Astrocyte (in vitro differentiated cells and primary cell): ENCODE measurements around the gene PDE3B.

Source experiments
- EZH2 ChIP-seq: IDR thresholded peaks from 2 replicates; pipeline ENCODE4 v1.6.1; 2012; ENCODE audit warnings: mild to moderate bottlenecking, low read length, inconsistent platforms; ENCODE audit not compliant: insufficient read depth
- TF ChIP-seq, protein P1 (sequence below): IDR thresholded peaks from 2 replicates; pipeline ENCODE4 v1.5.1; 2011; ENCODE audit warnings: low read depth, mild to moderate bottlenecking, inconsistent platforms, low read length, moderate library complexity; ENCODE audit not compliant: insufficient read depth

DNA sequence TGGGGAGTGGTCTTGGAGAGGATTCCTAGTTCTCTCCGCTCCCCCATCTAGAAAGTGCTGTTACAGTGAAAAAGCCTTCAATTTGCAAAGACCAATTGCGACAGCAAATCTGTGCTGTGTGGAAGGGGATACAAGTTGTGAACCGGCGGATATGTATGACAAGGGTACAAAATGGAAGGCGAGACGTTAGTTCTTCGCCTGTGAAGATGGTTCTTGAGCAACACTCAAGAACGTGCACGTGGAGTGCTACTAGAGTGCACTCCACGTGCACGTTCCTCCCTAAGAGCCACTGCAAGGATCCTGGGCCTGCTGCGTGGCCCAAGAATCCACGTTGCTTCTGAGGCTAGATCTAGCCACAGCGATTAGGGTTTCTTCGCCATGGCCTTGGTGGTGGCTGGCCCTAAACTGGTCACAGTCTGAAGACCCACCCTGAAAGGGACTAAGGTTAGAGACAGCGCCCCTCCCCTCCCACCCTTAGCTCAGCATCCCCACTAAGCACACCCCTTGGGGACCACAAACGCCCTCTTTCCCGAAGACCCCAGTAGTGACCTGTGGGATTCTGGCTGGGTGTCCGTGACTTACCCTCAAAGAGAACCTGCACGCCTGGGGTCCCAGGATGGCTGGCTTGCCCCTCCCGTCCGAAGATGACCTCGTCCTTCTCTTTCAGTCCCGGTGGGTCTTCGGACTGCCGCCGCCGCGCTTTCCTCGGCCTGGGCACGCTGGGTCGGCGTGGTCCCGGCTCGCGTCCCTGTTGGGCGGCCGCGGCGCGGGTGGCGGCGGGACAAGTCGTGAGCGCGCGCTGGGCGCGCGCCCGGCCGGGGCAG lies 519 bp upstream of the PDE3B start:
- TF ChIP-seq, protein P1, sequence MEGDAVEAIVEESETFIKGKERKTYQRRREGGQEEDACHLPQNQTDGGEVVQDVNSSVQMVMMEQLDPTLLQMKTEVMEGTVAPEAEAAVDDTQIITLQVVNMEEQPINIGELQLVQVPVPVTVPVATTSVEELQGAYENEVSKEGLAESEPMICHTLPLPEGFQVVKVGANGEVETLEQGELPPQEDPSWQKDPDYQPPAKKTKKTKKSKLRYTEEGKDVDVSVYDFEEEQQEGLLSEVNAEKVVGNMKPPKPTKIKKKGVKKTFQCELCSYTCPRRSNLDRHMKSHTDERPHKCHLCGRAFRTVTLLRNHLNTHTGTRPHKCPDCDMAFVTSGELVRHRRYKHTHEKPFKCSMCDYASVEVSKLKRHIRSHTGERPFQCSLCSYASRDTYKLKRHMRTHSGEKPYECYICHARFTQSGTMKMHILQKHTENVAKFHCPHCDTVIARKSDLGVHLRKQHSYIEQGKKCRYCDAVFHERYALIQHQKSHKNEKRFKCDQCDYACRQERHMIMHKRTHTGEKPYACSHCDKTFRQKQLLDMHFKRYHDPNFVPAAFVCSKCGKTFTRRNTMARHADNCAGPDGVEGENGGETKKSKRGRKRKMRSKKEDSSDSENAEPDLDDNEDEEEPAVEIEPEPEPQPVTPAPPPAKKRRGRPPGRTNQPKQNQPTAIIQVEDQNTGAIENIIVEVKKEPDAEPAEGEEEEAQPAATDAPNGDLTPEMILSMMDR, result no peak
- no peak for TF ChIP-seq EZH2
